Neuronal stem cell (in vitro differentiated cells): ENCODE measurements around the gene PDGFC.

Experiments
- DNase-seq: peaks from one replicate; pipeline ENCODE4 v3.0.0-alpha.2; 2013; ENCODE audit warnings: low spot score
- H2AFZ ChIP-seq: one replicate; pipeline ENCODE4 v1.6.1; 2013; ENCODE audit warnings: mild to moderate bottlenecking, low read length, inconsistent platforms
- H2AK5ac ChIP-seq: 2 replicates; pipeline ENCODE4 v1.6.1; 2013; ENCODE audit warnings: low read depth, mild to moderate bottlenecking, inconsistent platforms, low read length, moderate library complexity, mixed read lengths
- H2BK120ac ChIP-seq: 2 replicates; pipeline ENCODE4 v1.6.1; 2013; ENCODE audit warnings: low read depth, mild to moderate bottlenecking, inconsistent platforms, low read length, moderate library complexity, mixed read lengths
- H2BK12ac ChIP-seq: one replicate; pipeline ENCODE4 v1.6.1; 2013; ENCODE audit warnings: low read length, inconsistent platforms
- H2BK15ac ChIP-seq: 2 replicates; pipeline ENCODE4 v1.6.1; 2013; ENCODE audit warnings: mild to moderate bottlenecking, low read length, inconsistent platforms, mixed read lengths
- H2BK5ac ChIP-seq: one replicate; pipeline ENCODE4 v1.6.1; 2013; ENCODE audit warnings: inconsistent platforms, mild to moderate bottlenecking, low read length, moderate library complexity
- H3K14ac ChIP-seq: one replicate; pipeline ENCODE4 v1.6.1; 2013; ENCODE audit warnings: low read length, inconsistent platforms
- H3K18ac ChIP-seq: 2 replicates; pipeline ENCODE4 v1.6.1; 2013; ENCODE audit warnings: low read length, inconsistent platforms
- H3K23ac ChIP-seq: 2 replicates; pipeline ENCODE4 v1.6.1; 2013; ENCODE audit warnings: low read depth, mild to moderate bottlenecking, mixed read lengths, low read length, inconsistent platforms; ENCODE audit not compliant: poor library complexity
- H3K27ac ChIP-seq: replicated peaks from 3 replicates; pipeline ENCODE4 v1.5.1; 2013; ENCODE audit warnings: low read length, inconsistent platforms
- H3K27me3 ChIP-seq, 3 experiments: 2 replicates each; pipeline ENCODE4 v1.6.1; 2013; ENCODE audit warnings: low read length in 3 of 3, mild to moderate bottlenecking in 2 of 3, inconsistent platforms in 1 of 3, low read depth in 1 of 3, mixed read lengths in 1 of 3, moderate library complexity in 1 of 3; ENCODE audit not compliant: control insufficient read depth in 3 of 3, insufficient read depth in 3 of 3
- H3K36me3 ChIP-seq, 2 donors: replicated peaks in 1 of 2; 2 replicates each; pipeline ENCODE4 v1.6.1; 2013; ENCODE audit warnings: low read length in 2 of 2; ENCODE audit not compliant: control insufficient read depth in 2 of 2, insufficient read depth in 2 of 2
- H3K4ac ChIP-seq: 2 replicates; pipeline ENCODE4 v1.6.1; 2013; ENCODE audit warnings: inconsistent platforms, mild to moderate bottlenecking, low read length, moderate library complexity
- H3K4me1 ChIP-seq, 2 donors: 1 replicate in 1 of 2; 2 replicates in 1 of 2; pipeline ENCODE4 v1.6.1; 2013; ENCODE audit warnings: low read length in 2 of 2, low read depth in 1 of 2; ENCODE audit not compliant: control insufficient read depth in 2 of 2, insufficient read depth in 1 of 2
- H3K4me2 ChIP-seq: one replicate; pipeline ENCODE4 v1.6.1; 2013; ENCODE audit warnings: mild to moderate bottlenecking, low read length, inconsistent platforms; ENCODE audit not compliant: insufficient read depth, poor library complexity, severe bottlenecking
- H3K4me3 ChIP-seq, 2 donors: 2 replicates each; pipeline ENCODE4 v1.5.1; 2013; ENCODE audit warnings: low read length in 2 of 2, mild to moderate bottlenecking in 2 of 2, inconsistent platforms in 1 of 2, moderate library complexity in 1 of 2
- H3K79me1 ChIP-seq: one replicate; pipeline ENCODE4 v1.6.1; 2013; ENCODE audit warnings: low read depth, mild to moderate bottlenecking, inconsistent platforms, low read length, moderate library complexity
- H3K9ac ChIP-seq: one replicate; pipeline ENCODE4 v1.6.1; 2013; ENCODE audit warnings: mild to moderate bottlenecking, low read depth, low read length, inconsistent platforms; ENCODE audit not compliant: poor library complexity
- H3K9me3 ChIP-seq, 2 donors: replicated peaks in 1 of 2; 2 replicates each; pipeline versions ENCODE3 to v1.6.1; 2013; ENCODE audit warnings: low read length in 2 of 2, mild to moderate bottlenecking in 2 of 2, inconsistent platforms in 1 of 2, low read depth in 1 of 2, mixed read lengths in 1 of 2, moderate library complexity in 1 of 2; ENCODE audit not compliant: control insufficient read depth in 2 of 2, insufficient read depth in 1 of 2
- H4K8ac ChIP-seq: one replicate; pipeline ENCODE4 v1.6.1; 2013; ENCODE audit warnings: low read depth, mild to moderate bottlenecking, inconsistent platforms, low read length, moderate library complexity
- H4K91ac ChIP-seq: one replicate; pipeline ENCODE4 v1.6.1; 2013; ENCODE audit warnings: low read length, low read depth, mild to moderate bottlenecking, inconsistent platforms; ENCODE audit not compliant: poor library complexity
- WGBS, 2 donors: extraction: QIAGEN DNeasy Blood & Tissue Kit; methylation state at CpG; one replicate each; pipeline ENCODE4 v1.1.7; 2013; ENCODE audit warnings: missing lambda C conversion rate in 2 of 2, mixed read lengths in 1 of 2; ENCODE audit not compliant: insufficient read length in 2 of 2, insufficient replicate concordance in 1 of 2; ENCODE audit errors: extremely low coverage in 2 of 2; 5-methylcytosine and 5-hydroxymethylcytosine counted together

PDGFC gene

GRCh38 chr4:156832886-156833285, 138.7 kb downstream of the PDGFC start:
- H3K4ac ChIP-seq = no peak overlapping the region
- H3K36me3 ChIP-seq = no peaks in the 10 kb centered on the region
- no peak overlapping the region for H2BK120ac ChIP-seq
- H3K4me1 ChIP-seq = no peaks in the 10 kb centered on the region
- H3K9ac ChIP-seq = no peak overlapping the region
- no peak overlapping the region for H2BK15ac ChIP-seq
- H3K9me3 ChIP-seq = peaks cover 0 to 1% of the 10 kb centered on the region in 2 donors
- no peak overlapping the region for H4K91ac ChIP-seq
- no peak overlapping the region for H3K4me3 ChIP-seq
- no peak overlapping the region for H3K23ac ChIP-seq
- no peaks in the 10 kb centered on the region for H3K79me1 ChIP-seq
- H2BK12ac ChIP-seq = no peak overlapping the region
- no peaks in the 10 kb centered on the region for H3K27me3 ChIP-seq
- WGBS, 2 donors = no CpG with 5 or more reads among the region's 3 CpGs
- H3K27ac ChIP-seq = no peak overlapping the region
- H3K18ac ChIP-seq = no peak overlapping the region
- no peak overlapping the region for H2BK5ac ChIP-seq
- no peak overlapping the region for H2AK5ac ChIP-seq
- DNase-seq = no peak
- no peak overlapping the region for H4K8ac ChIP-seq
- no peak overlapping the region for H3K14ac ChIP-seq
- no peak overlapping the region for H2AFZ ChIP-seq
- H3K4me2 ChIP-seq = no peak overlapping the region

GRCh38 chr4:156830351-156830750, 141.2 kb downstream of the PDGFC start:
- no CpG with 5 or more reads among the region's 4 CpGs for WGBS, 2 donors
- no peak for DNase-seq
- Histone ChIP-seq H4K91ac (no peak overlapping the region), H3K4me2 (no peak overlapping the region), H3K9me3 (no peaks in the 10 kb centered on the region), H3K14ac (no peak overlapping the region), H3K27ac (no peak overlapping the region), H3K4me3 (no peak overlapping the region), H2BK120ac (no peak overlapping the region), H2AK5ac (no peak overlapping the region), H3K4me1 (no peaks in the 10 kb centered on the region), H2BK12ac (no peak overlapping the region), H3K4ac (no peak overlapping the region), H2AFZ (no peak overlapping the region), H3K23ac (no peak overlapping the region), H3K18ac (no peak overlapping the region), H2BK15ac (no peak overlapping the region), H3K36me3 (no peaks in the 10 kb centered on the region), H2BK5ac (no peak overlapping the region), H3K27me3 (no peaks in the 10 kb centered on the region), H3K9ac (no peak overlapping the region), H3K79me1 (no peaks in the 10 kb centered on the region), H4K8ac (no peak overlapping the region)

- Histone ChIP-seq H3K18ac (no peak overlapping the region), H3K27me3 (no peaks in the 10 kb centered on the region), H3K9ac (no peak overlapping the region), H3K4ac (no peak overlapping the region), H3K4me1 (no peaks in the 10 kb centered on the region), H3K14ac (no peak overlapping the region), H3K4me2 (no peak overlapping the region), H2AFZ (no peak overlapping the region), H3K9me3 (no peaks in the 10 kb centered on the region), H2BK12ac (no peak overlapping the region), H4K8ac (no peak overlapping the region), H3K27ac (no peak overlapping the region), H2BK5ac (no peak overlapping the region), H3K23ac (no peak overlapping the region), H3K4me3 (no peak overlapping the region), H4K91ac (no peak overlapping the region), H3K36me3 (no peaks in the 10 kb centered on the region), H2BK15ac (no peak overlapping the region), H3K79me1 (no peaks in the 10 kb centered on the region), H2BK120ac (no peak overlapping the region), H2AK5ac (no peak overlapping the region)
- no CpG with 5 or more reads among the region's 4 CpGs for WGBS, 2 donors
- DNase-seq = no peak
Measured at GRCh38 chr4:156829201-156829873, 142.3 kb downstream of the PDGFC start.

- Histone ChIP-seq H3K18ac (no peak overlapping the region), H3K4me1 (no peaks in the 10 kb centered on the region), H3K9me3 (no peaks in the 10 kb centered on the region), H3K14ac (no peak overlapping the region), H2AK5ac (no peak overlapping the region), H4K8ac (no peak overlapping the region), H2BK12ac (no peak overlapping the region), H3K27ac (no peak overlapping the region), H3K36me3 (no peaks in the 10 kb centered on the region), H2BK120ac (no peak overlapping the region), H3K4me2 (no peak overlapping the region), H4K91ac (no peak overlapping the region), H3K4ac (no peak overlapping the region), H2BK5ac (no peak overlapping the region), H2AFZ (no peak overlapping the region), H2BK15ac (no peak overlapping the region), H3K9ac (no peak overlapping the region), H3K79me1 (no peaks in the 10 kb centered on the region), H3K4me3 (no peak overlapping the region), H3K23ac (no peak overlapping the region), H3K27me3 (no peaks in the 10 kb centered on the region)
- no peak for DNase-seq
- 100% methylated on average over 2 of the region's 2 CpGs; no CpG with 5 or more reads in 1 of the 2 donors for WGBS, 2 donors
Measured at GRCh38 chr4:156827519-156827918, 144.1 kb downstream of the PDGFC start.
